Prostate gland (tissue), 2 donors: Measurements from ENCODE around the gene EIF3D. TPM values are rescaled to one million over a fixed set of nuclear protein-coding genes. Genes with fewer than 3 reads are reported as not detected.

Experiments
- DNase-seq: peaks from one replicate; pipeline ENCODE4 v3.0.0-alpha.2; 2019; ENCODE audit warnings: low spot score
- H3K27ac ChIP-seq, 2 donors: fragments of 200-600 bp; sonication (generic); 2 replicates each; pipeline ENCODE4 v1.5.1; 2017 to 2019
- H3K27me3 ChIP-seq: fragments of 200-600 bp; sonication (generic); replicated peaks from 2 replicates; pipeline ENCODE4 v1.5.1; 2019; ENCODE audit not compliant: insufficient read depth
- H3K36me3 ChIP-seq, 2 donors: fragments of 200-600 bp; sonication (generic); 1 replicate in 1 of 2; 2 replicates in 1 of 2; pipeline versions ENCODE4 v1.5.1 to v1.8.1; 2017 to 2019
- H3K4me1 ChIP-seq: fragments of 200-600 bp; sonication (generic); replicated peaks from 2 replicates; pipeline ENCODE4 v1.5.1; 2019
- H3K4me3 ChIP-seq, 2 donors: fragments of 200-600 bp; sonication (generic); 2 replicates each; pipeline ENCODE4 v1.5.1; 2017 to 2019
- H3K9me3 ChIP-seq: fragments of 200-600 bp; sonication (generic); 2 replicates; pipeline ENCODE4 v1.5.1; 2017
- CTCF ChIP-seq, 4 experiments: fragments of 200-600 bp in 2 of 4; fragments of 450-650 bp in 2 of 4; sonication (generic) in 2 of 4; IDR thresholded peaks; 1 replicate in 3 of 4; 2 replicates in 1 of 4; pipeline ENCODE4 v1.5.1; 2016 to 2019; ENCODE audit warnings: antibody characterized with exemption in 4 of 4, mild to moderate bottlenecking in 2 of 4, moderate library complexity in 2 of 4
- POLR2A ChIP-seq: fragments of 450-650 bp; IDR thresholded peaks from one replicate; pipeline ENCODE4 v1.6.1; 2016; ENCODE audit warnings: antibody characterized with exemption, mild to moderate bottlenecking
- POLR2AphosphoS5 ChIP-seq: sonication (generic); formaldehyde crosslinking; IDR thresholded peaks from one replicate; pipeline ENCODE4 v1.6.1; 2017; ENCODE audit warnings: antibody characterized with exemption
- WGBS: methylation state at CpG from one replicate; pipeline ENCODE4 v1.1.5; 2018; 5-methylcytosine and 5-hydroxymethylcytosine counted together
- intact Hi-C: fragments of 100-400 bp; cut with DNase I; formaldehyde crosslinking; loops from one replicate; pipeline ENCODE4 v1.14.2; 2022
- total RNA-seq, 2 donors: library from RNA; depleted of rRNA; stranded (reverse); fragments of >200 nt; gene quantifications; one replicate each; pipeline ENCODE4 v1.1.0, GENCODE V29; 2016

EIF3D gene
- total RNA-seq, 2 donors from 2014 or later = 241 to 364 TPM

- Histone ChIP-seq H3K27ac (no peak overlapping the region), H3K4me1 (no peaks in the 10 kb centered on the region), H3K9me3 (no peaks in the 10 kb centered on the region), H3K4me3 (no peak overlapping the region), H3K27me3 (no peaks in the 10 kb centered on the region), H3K36me3 (no peaks in the 10 kb centered on the region)
- intact Hi-C loops = loop anchor here (5.0 kb wide), 2 partner anchors 226 to 311 kb away; no protein-coding TSS in a partner anchor
- DNase-seq = peak; percentile 14
- WGBS = 21% methylated on average over 23 of the region's 23 CpGs
- peak in 3 of 4 experiments; percentile 20 to 42 (median 33) for TF ChIP-seq CTCF (IDR thresholded peaks at IDR 0.05)
- no peak for TF ChIP-seq POLR2AphosphoS5
Observed at GRCh38 chr22:36546092-36546804, 17.3 kb upstream of the EIF3D start.

GRCh38 chr22:36544107-36544620 lies 15.2 kb upstream of the EIF3D start:
- no peak for DNase-seq
- 94% methylated on average over 11 of the region's 11 CpGs for WGBS
- no peaks in the 10 kb centered on the region for H3K36me3 ChIP-seq
- H3K27me3 ChIP-seq = no peaks in the 10 kb centered on the region
- H3K4me3 ChIP-seq = no peak overlapping the region
- intact Hi-C loops = no loop called here
- no peaks in the 10 kb centered on the region for H3K9me3 ChIP-seq
- TF ChIP-seq POLR2A = no peak
- no peak for TF ChIP-seq CTCF (IDR thresholded peaks at IDR 0.05)
- TF ChIP-seq POLR2AphosphoS5 = no peak
- no peak overlapping the region for H3K27ac ChIP-seq
- no peaks in the 10 kb centered on the region for H3K4me1 ChIP-seq

- 34% methylated on average over 9 of the region's 9 CpGs for WGBS
- Histone ChIP-seq H3K4me1 (no peaks in the 10 kb centered on the region), H3K27me3 (no peaks in the 10 kb centered on the region), H3K9me3 (no peaks in the 10 kb centered on the region), H3K36me3 (no peaks in the 10 kb centered on the region), H3K27ac (no peak overlapping the region), H3K4me3 (no peak overlapping the region)
- no peak for TF ChIP-seq POLR2AphosphoS5
- peak; percentile 33 for DNase-seq
- intact Hi-C loops = no loop called here
Observed at GRCh38 chr22:36541831-36542411, 13.0 kb upstream of the EIF3D start.

- Histone ChIP-seq H3K9me3 (no peaks in the 10 kb centered on the region), H3K36me3 (no peaks in the 10 kb centered on the region), H3K4me3 (no peak overlapping the region), H3K27ac (no peak overlapping the region), H3K4me1 (no peaks in the 10 kb centered on the region), H3K27me3 (no peaks in the 10 kb centered on the region)
- WGBS = 77% methylated on average over 12 of the region's 12 CpGs
- intact Hi-C loops = no loop called here
- TF ChIP-seq POLR2A (no peak), POLR2AphosphoS5 (no peak), CTCF (IDR thresholded peaks at IDR 0.05) (no peak)
- no peak for DNase-seq
Observed at GRCh38 chr22:36540867-36541642, 12.1 kb upstream of the EIF3D start.

- Histone ChIP-seq H3K27me3 (no peaks in the 10 kb centered on the region), H3K9me3 (no peaks in the 10 kb centered on the region), H3K4me1 (no peaks in the 10 kb centered on the region), H3K4me3 (no peak overlapping the region), H3K27ac (no peak overlapping the region), H3K36me3 (no peaks in the 10 kb centered on the region)
- 51% methylated on average over 7 of the region's 7 CpGs for WGBS
- no peak for DNase-seq
- TF ChIP-seq POLR2AphosphoS5 = no peak
- no peak for TF ChIP-seq CTCF (IDR thresholded peaks at IDR 0.05)
- no peak for TF ChIP-seq POLR2A
- intact Hi-C loops = no loop called here
Observed at GRCh38 chr22:36538529-36538928, 9.6 kb upstream of the EIF3D start.
